ENCODE results near the gene CHRM1.
"Not testable (repeated sequence)": the region's sequence is repeated elsewhere in the genome, so short reads cannot be mapped to it uniquely, and the experiment has no call there.

CHRM1 gene

DNA sequence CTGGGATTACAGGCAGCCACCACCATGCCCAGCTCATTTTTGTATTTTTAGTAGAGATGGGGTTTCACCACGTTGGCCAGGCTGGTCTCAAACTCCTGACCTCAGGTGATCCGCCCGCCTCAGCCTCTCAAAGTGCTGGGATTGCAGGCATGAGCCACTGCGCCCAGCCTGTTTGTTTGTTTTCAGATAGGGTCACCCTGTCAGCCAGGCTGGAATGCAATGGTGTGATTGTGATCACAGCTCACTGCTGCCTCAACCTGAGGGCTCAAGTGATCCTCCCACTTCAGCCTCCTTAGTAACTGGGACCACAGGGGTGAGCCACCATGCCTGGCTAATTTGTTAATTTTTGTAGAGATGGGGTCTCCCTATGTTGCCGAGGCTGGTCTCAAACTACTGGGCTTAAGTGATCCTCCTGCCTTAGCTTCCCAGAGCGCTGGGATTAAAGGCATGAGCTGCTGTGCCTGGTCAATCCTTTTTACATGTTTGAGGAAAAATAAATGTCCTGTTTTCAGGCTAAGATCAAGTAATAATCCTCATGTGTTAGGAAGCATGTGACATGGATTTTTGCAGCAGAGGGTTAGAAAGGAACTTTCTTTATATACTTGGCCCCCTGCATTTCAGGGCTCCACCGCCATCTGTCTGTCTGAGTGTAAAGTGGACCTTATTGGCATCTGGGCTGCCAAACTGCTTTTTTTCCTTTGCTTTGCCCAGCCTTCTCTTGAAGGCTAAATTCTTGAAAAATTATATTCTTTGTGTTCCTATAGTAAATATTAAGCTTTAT lies 45.3 kb downstream of the CHRM1 start:
- TF ChIP-seq, protein P1, sequence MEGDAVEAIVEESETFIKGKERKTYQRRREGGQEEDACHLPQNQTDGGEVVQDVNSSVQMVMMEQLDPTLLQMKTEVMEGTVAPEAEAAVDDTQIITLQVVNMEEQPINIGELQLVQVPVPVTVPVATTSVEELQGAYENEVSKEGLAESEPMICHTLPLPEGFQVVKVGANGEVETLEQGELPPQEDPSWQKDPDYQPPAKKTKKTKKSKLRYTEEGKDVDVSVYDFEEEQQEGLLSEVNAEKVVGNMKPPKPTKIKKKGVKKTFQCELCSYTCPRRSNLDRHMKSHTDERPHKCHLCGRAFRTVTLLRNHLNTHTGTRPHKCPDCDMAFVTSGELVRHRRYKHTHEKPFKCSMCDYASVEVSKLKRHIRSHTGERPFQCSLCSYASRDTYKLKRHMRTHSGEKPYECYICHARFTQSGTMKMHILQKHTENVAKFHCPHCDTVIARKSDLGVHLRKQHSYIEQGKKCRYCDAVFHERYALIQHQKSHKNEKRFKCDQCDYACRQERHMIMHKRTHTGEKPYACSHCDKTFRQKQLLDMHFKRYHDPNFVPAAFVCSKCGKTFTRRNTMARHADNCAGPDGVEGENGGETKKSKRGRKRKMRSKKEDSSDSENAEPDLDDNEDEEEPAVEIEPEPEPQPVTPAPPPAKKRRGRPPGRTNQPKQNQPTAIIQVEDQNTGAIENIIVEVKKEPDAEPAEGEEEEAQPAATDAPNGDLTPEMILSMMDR (IDR thresholded peaks at IDR 0.05; ENCODE audit: low read length, missing control alignments), result no peak
- no peak overlapping the region for H3K4me3 ChIP-seq (replicated peaks; ENCODE audit: low read depth, low read length)
- no peak for DNase-seq (ENCODE audit: low read depth)

DNA sequence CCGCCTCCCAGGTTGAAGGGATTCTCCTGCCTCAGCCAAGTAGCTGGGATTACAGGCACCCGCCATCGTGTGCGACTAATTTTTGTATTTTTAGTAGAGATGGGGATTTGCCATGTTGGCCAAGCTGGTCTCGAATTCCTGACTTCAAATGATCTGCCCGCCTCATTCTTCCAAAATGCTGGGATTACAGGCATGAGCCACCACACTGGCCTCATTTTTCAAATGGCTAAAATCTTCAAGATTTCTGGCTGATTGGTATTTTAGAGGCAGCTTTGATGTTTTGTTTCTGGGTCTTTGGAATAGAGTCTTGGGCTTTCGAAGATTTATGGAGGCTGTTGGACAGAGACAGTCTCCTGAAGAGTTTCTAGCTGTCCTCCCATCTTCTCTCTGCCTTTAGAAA lies 46.3 kb downstream of the CHRM1 start:
- no peak for DNase-seq (ENCODE audit: low read depth)
- TF ChIP-seq, protein P1 (IDR thresholded peaks at IDR 0.05; ENCODE audit: low read length, missing control alignments), result no peak
- H3K4me3 ChIP-seq (replicated peaks; ENCODE audit: low read depth, low read length), result no peak overlapping the region

DNA sequence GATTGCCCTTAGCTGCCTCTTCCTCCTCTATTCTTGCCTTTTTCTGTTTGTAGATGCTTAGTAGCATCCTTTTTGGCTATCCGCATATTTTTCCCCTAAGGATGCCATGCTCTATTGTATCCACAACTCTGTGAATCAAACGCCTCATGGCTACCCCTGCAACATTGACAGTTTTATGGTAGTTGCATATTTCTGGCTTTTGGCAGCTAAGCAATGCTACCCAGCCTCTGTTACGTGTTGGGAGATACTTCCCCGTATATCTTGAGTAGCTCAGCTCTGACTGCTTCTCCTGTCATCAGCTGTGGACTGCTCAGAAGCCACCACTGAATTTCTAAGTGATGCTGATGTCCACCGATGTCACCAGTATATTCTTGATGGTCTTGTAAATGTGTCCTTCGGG lies 55.5 kb downstream of the CHRM1 start:
- DNase-seq (ENCODE audit: low read depth), result no peak
- TF ChIP-seq, protein P1 (IDR thresholded peaks at IDR 0.05; ENCODE audit: low read length, missing control alignments), result no peak
- no peak overlapping the region for H3K4me3 ChIP-seq (replicated peaks; ENCODE audit: low read depth, low read length)

DNA sequence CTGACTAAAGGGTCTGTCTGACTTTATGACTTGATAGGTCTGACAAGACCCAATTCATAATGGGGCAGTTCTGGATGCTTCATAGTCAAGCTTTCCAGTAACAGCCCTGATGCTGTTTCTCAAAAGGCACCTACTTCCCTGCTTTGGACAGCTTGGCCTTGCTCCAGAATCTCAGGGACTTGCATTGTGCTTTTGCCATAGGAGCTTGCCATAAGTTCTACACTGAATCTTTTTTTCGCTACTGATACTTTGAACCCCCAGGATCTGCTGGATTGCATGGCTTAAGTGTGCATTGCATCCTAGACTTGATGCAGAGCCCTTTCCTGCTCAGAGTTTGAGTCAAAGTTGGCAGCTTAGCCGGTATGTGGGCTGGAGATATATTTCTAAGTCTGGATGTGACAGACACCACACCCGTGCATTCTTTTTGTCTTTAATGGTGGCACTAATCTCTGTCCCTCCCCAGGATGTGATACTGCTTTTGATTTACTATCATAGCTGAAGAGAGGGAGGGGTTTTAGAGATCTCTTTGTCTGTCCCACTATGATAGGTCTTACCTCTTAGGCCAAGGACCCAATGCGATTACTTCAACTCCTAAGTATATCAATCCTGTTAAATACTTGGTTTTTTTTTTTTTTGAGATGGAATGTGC lies 57.4 kb downstream of the CHRM1 start:
- H3K4me3 ChIP-seq (replicated peaks; ENCODE audit: low read depth, low read length), result no peak overlapping the region
- TF ChIP-seq, protein P1 (IDR thresholded peaks at IDR 0.05; ENCODE audit: low read length, missing control alignments), result no peak

DNA sequence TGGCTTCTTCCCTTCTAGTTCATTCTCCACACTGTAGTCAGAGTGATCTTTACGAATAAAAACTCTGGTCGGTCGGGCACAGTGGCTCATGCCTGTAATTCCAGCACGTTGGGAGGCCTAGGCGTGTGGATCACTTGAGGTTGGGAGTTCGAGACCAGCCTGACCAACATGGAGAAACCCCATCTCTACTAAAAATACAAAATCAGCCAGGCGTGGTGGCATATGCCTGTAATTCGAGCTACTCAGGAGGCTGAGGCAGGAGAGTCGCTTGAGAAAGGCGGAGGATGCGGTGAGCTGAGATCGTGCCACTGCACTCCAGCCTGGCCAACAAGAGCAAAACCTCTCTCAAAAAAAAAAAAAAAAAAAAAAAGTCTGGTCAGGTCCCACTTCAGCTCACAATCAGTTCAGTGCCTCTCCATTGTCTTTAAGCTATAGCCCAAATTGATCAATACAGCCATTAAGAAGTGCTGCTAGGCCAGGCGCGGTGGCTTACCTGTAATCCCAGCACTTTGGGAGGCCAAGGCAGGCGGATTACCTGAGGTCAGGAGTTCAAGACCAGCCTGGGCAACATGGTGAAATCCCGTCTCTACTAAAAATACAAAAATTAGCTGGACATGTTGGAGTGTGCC lies 59.5 kb downstream of the CHRM1 start:
- not testable (repeated sequence) for DNase-seq (ENCODE audit: low read depth); H3K4me3 ChIP-seq (replicated peaks; ENCODE audit: low read depth, low read length)

More for the DNA sequence above, 57.4 kb downstream of the CHRM1 start:
- DNase-seq (ENCODE audit: low read depth), result no peak

DNA sequence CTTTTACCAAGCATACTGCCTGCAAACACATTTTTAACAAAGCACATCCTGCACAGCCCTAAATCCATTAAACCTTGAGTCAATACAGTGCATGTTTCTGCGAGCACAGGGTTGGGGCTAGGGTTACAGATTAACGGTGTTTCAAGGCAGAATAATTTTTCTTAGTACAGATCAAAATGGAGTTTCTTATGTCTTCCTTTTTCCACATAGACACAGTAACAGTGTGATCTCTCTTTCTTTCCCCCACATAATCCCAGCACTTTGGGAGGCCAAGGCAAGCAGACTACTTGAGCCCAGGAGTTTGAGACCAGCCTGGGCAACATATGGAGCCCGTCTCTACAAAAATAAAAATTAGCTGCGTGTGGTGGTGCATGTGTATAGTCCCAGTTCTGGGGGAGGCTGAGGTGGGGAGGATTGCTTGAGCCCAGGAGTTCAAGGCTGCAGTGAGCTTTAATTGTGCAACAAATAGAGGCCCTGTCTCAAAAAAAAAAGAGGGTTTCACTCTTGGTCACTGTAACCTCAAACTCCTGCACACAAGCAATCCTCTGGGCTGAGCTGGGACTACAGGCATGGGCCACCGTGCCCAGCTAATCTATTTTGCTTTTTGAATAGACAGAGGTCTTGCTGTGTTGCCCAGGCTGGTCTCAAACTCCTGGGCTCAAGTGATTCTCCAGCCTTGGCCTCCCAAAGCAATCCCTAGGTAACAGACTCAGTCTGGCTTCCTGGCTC lies 60.2 kb downstream of the CHRM1 start:
- H3K4me3 ChIP-seq (replicated peaks; ENCODE audit: low read depth, low read length), result no peak overlapping the region
- DNase-seq (ENCODE audit: low read depth), result no peak
- TF ChIP-seq, protein P1 (IDR thresholded peaks at IDR 0.05; ENCODE audit: low read length, missing control alignments), result no peak

DNA sequence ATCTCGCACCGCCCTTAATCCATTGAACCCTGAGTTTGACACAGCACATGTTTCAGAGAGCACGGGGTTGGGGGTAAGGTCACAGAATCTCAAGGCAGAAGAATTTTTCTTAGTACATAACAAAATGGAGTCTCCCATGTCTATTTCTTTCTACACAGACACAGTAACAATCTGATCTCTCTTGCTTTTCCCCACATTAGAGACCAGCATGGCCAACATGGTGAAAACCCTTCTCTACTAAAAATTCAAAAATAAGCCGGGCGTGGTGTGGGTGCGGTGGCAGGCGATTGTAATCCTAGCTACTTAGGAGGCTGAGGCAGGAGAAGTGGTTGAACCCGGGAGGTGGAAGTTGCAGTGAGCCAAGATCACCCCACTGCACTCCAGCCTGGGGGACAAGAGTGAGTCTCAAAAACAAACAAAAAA lies 61.9 kb downstream of the CHRM1 start:
- H3K4me3 ChIP-seq (replicated peaks; ENCODE audit: low read depth, low read length); DNase-seq (ENCODE audit: low read depth): not testable (repeated sequence)
